Heart left ventricle (tissue), 13 donors: Measurements from ENCODE around the gene BEST4.

Source experiments
- POLR2A ChIP-seq, 2 donors: fragments of 450-650 bp; IDR thresholded peaks; one replicate each; pipeline ENCODE4 v1.6.1; 2017; ENCODE audit warnings: antibody characterized with exemption in 2 of 2, mild to moderate bottlenecking in 2 of 2, moderate library complexity in 2 of 2
- TF ChIP-seq, protein P1 (sequence below), 12 donors: fragments of 200-600 bp; sonication (generic) in 4 of 12; IDR thresholded peaks; one replicate each; pipeline versions ENCODE4 v1.5.0 to v1.8.0; 2018 to 2022; ENCODE audit warnings: antibody characterized with exemption in 12 of 12, mild to moderate bottlenecking in 5 of 12
- donor health status: ischemic (EF 13 %, LVEDD 7.1; RV severe dilation, severe dysfunction).
- donor health status: DM: no; HTN: yes; CAD: no.
- donor health status: DM: no; HTN: no; CAD: no.
- donor health status: ischemic (EF 25% LVEDD 6.9; RV normal size, moderate dysfunction).
- donor health status: ischemic (EF 25% LVEDD 5.7; RV mildly dilated, moderate dysfunction).
- donor health status: ischemic (EF 35%, LVEDD 5.7; RV mildly dilated, moderate dysfunction).
- donor health status: nonischemic (EF 11% LVEDD 7.7; RV severe dilation, severe dysfunction).
- donor health status: DM: yes; HTN: yes; CAD: no.
- donor health status: PGD.
- donor health status: ischemic (EF 29% LVEDD 5.4; RV normal size, mild dysfunction).
- donor health status: nonischemic (EF 23%, LVEDD 6.1; RV moderate dilation, normal function).

DNA sequence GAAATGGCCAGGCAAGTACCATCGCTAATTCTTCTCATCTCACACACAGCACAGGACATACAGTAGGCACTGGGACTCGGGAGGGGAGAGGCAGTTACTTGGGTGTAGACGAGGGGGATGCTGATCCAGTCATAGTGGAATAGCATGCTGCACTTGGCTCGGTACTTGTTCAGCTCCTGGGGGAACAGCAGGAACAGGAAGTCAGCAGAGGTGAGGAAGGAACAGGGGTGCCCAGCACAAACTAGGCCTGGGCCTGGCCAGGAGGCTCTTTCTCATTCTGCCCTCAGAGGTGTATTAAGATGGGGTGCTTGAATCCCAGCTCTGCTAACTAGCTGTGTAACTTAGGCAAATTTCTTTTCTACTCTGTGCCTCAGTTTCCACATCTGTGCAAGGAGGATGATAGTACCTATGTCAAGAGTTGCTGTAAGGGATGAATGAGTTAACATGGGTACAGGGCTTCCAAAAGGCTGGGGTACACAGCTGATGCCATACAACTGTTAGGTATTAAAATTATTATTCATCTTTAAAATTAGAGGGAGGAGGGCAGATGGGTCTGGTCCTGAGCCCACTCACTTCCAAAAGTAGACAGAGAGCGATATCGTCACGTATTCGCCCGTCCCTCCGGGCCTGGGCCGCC lies 2.4 kb downstream of the BEST4 start:
- TF ChIP-seq, protein P1, sequence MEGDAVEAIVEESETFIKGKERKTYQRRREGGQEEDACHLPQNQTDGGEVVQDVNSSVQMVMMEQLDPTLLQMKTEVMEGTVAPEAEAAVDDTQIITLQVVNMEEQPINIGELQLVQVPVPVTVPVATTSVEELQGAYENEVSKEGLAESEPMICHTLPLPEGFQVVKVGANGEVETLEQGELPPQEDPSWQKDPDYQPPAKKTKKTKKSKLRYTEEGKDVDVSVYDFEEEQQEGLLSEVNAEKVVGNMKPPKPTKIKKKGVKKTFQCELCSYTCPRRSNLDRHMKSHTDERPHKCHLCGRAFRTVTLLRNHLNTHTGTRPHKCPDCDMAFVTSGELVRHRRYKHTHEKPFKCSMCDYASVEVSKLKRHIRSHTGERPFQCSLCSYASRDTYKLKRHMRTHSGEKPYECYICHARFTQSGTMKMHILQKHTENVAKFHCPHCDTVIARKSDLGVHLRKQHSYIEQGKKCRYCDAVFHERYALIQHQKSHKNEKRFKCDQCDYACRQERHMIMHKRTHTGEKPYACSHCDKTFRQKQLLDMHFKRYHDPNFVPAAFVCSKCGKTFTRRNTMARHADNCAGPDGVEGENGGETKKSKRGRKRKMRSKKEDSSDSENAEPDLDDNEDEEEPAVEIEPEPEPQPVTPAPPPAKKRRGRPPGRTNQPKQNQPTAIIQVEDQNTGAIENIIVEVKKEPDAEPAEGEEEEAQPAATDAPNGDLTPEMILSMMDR (IDR thresholded peaks at IDR 0.05): no peak
- no peak for TF ChIP-seq POLR2A (IDR thresholded peaks at IDR 0.05)
